ENCODE data around the gene FCRL5. TPM values are rescaled to one million over a fixed set of nuclear protein-coding genes. Genes with fewer than 3 reads are reported as not detected.
"Not testable (repeated sequence)": the region's sequence is repeated elsewhere in the genome, so short reads cannot be mapped to it uniquely, and the experiment has no call there.

Gene FCRL5
- total and polyA plus RNA-seq, 4 donors, result 0.18 to 0.84 (median 0.50) TPM

DNA sequence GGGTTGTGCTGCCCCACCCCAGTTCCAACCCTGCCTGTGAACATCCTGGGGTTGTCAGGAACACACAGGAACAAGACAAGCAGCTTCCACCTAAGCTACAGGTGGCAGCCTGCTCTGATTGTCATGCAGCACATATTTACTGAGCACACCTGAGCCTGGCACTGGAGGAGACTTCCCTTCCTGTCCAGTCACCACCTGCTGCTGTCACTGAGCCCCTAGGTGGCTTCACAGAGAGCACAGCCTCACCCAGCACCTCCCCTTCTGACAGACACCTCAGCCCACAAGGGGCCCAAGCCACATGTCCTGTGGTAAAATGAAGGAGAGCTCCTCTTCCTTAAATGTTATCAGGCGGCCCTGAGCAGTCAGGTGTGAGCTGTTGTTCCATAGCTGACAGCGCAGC is 65.9 kb downstream of the FCRL5 start:
- intact Hi-C loops (cut with DNase I), result loop anchor here (5.0 to 10.0 kb wide), 2 partner anchors 292 to 294 kb away; no protein-coding TSS in a partner anchor
- H3K36me3 ChIP-seq (ENCODE audit: control insufficient read depth in 1 of 2, insufficient read depth in 2 of 2, low read length in 1 of 2); H3K4me3 ChIP-seq (ENCODE audit: low read length in 2 of 2); H3K27ac ChIP-seq (ENCODE audit: low read depth in 1 of 2, low read length in 2 of 2); H3K4me1 ChIP-seq (ENCODE audit: control insufficient read depth in 1 of 2, insufficient read depth in 2 of 2, low read length in 2 of 2); H3K27me3 ChIP-seq (ENCODE audit: control insufficient read depth in 1 of 2, insufficient read depth in 2 of 2, low read length in 1 of 2); DNase-seq; H3K9me3 ChIP-seq (ENCODE audit: control insufficient read depth, low read length): not testable (repeated sequence)
- WGBS, 2 donors, result 79 to 85% methylated on average over 2 of the region's 2 CpGs
- peak; percentile 20 for ATAC-seq (ENCODE audit: low FRiP score)

DNA sequence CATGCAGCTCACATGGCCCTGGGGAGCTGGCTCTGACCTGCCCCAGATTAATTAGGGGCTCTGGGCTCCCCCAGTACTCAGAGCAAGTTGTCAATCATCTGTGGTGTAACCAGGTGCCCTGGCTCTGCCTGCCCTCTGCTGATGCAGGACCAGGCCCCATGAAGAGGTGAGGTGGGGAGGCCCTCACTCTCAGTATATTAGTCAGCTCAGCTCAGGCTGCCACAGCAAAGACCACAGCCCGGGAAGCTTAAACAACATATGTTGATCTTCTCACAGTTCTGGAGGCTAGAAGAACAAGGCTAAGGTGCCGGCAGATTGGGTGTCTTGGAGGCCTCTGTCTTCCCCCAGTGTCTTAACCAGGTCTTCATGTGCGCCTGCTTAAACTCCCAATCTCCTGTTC is 66.5 kb downstream of the FCRL5 start:
- no peak overlapping the region for H3K27ac ChIP-seq (ENCODE audit: low read depth in 1 of 2, low read length in 2 of 2)
- 84 to 88% methylated on average over 3 of the region's 3 CpGs for WGBS, 2 donors
- H3K27me3 ChIP-seq (ENCODE audit: control insufficient read depth in 1 of 2, insufficient read depth in 2 of 2, low read length in 1 of 2), result no peaks in the 10 kb centered on the region
- H3K9me3 ChIP-seq (ENCODE audit: control insufficient read depth, low read length), result no peaks in the 10 kb centered on the region
- no peak overlapping the region for H3K4me3 ChIP-seq (ENCODE audit: low read length in 2 of 2)
- intact Hi-C loops (cut with DNase I), result loop anchor here (5.0 to 10.0 kb wide), 2 partner anchors 291 to 293 kb away; no protein-coding TSS in a partner anchor
- H3K36me3 ChIP-seq (ENCODE audit: control insufficient read depth in 1 of 2, insufficient read depth in 2 of 2, low read length in 1 of 2), result no peaks in the 10 kb centered on the region
- DNase-seq, result no peak
- ATAC-seq (ENCODE audit: low FRiP score), result no peak
- H3K4me1 ChIP-seq (ENCODE audit: control insufficient read depth in 1 of 2, insufficient read depth in 2 of 2, low read length in 2 of 2), result no peaks in the 10 kb centered on the region

DNA sequence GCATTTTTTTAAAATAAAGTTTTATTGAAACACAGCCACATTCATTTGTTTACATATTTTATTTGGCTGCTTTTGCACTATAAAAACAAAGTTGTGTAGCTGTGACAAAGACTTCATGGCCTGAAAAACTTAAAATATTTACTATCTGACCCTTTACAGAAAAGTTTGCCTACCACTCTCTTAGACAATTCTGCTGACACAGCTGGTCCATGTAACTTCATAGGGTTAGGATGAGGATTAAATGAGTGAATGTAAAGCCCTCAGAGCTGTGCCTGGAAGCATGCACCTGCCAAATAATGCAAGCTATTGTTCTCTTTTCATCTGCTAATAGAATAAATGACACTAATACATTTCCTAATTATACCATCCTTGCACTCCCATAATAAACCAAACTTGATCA is 67.7 kb downstream of the FCRL5 start:
- intact Hi-C loops (cut with DNase I), result loop anchor here in 1 of 2 donors (10.0 kb wide), 1 partner anchor 290 kb away; no protein-coding TSS in a partner anchor
- no peak overlapping the region for H3K27ac ChIP-seq (ENCODE audit: low read depth in 1 of 2, low read length in 2 of 2)
- DNase-seq (no peak), ATAC-seq (ENCODE audit: low FRiP score) (no peak)
- H3K36me3 ChIP-seq (ENCODE audit: control insufficient read depth in 1 of 2, insufficient read depth in 2 of 2, low read length in 1 of 2), result no peaks in the 10 kb centered on the region
- no peaks in the 10 kb centered on the region for H3K9me3 ChIP-seq (ENCODE audit: control insufficient read depth, low read length)
- no peak overlapping the region for H3K4me3 ChIP-seq (ENCODE audit: low read length in 2 of 2)
- no peaks in the 10 kb centered on the region for H3K27me3 ChIP-seq (ENCODE audit: control insufficient read depth in 1 of 2, insufficient read depth in 2 of 2, low read length in 1 of 2)
- no peaks in the 10 kb centered on the region for H3K4me1 ChIP-seq (ENCODE audit: control insufficient read depth in 1 of 2, insufficient read depth in 2 of 2, low read length in 2 of 2)

DNA sequence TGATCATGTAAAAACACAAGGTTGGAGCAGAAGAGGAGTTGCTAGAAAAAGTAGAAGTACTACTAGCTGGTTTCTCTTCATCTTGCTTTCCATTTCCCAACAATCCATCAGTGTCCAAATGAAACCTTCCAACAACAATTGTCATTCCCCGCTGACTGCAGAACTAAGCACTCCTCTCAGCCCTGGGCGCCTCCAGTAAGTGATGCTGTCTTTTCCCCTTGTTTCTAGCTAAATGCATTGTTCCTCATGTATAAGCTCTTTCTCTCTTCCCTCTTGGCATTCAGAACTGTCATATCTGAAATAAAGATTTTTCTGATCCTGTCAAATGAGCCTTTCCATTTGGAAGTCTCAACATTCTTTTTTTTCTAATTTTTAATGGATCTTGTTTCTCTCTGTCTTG is 68.7 kb downstream of the FCRL5 start:
- H3K27me3 ChIP-seq (ENCODE audit: control insufficient read depth in 1 of 2, insufficient read depth in 2 of 2, low read length in 1 of 2), result no peaks in the 10 kb centered on the region
- DNase-seq, result no peak
- no peaks in the 10 kb centered on the region for H3K36me3 ChIP-seq (ENCODE audit: control insufficient read depth in 1 of 2, insufficient read depth in 2 of 2, low read length in 1 of 2)
- ATAC-seq (ENCODE audit: low FRiP score), result no peak
- peaks cover 3% of the 10 kb centered on the region for H3K9me3 ChIP-seq (ENCODE audit: control insufficient read depth, low read length)
- H3K4me1 ChIP-seq (ENCODE audit: control insufficient read depth in 1 of 2, insufficient read depth in 2 of 2, low read length in 2 of 2), result no peaks in the 10 kb centered on the region
- WGBS, 2 donors, result 58 to 61% methylated on average over 2 of the region's 2 CpGs
- no peak overlapping the region for H3K27ac ChIP-seq (ENCODE audit: low read depth in 1 of 2, low read length in 2 of 2)
- H3K4me3 ChIP-seq (ENCODE audit: low read length in 2 of 2), result no peak overlapping the region
- intact Hi-C loops (cut with DNase I), result loop anchor here in 1 of 2 donors (10.0 kb wide), 1 partner anchor 289 kb away; no protein-coding TSS in a partner anchor

DNA sequence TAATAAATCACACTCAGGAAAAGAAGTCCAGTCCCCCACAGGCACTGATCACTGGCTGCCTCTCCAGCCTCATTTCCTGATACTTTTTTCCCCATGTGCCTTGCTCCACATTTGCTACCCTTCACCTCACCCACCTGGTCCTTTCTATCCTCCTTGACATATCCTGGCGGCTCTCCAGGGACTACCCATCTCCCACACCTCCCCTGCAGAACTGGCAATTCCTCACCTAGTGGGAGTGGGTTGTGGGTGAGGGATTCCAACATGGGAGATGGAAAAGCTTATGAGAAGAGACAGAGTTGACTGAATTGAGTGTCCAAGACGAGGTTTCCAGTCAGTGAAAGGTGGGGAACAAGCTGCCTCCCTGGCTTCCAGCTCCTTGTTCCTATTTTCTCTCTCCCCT is 69.6 kb downstream of the FCRL5 start:
- intact Hi-C loops (cut with DNase I), result loop anchor here in 1 of 2 donors (10.0 kb wide), 1 partner anchor 288 kb away; no protein-coding TSS in a partner anchor
- Histone ChIP-seq H3K9me3 (ENCODE audit: control insufficient read depth, low read length) (peaks cover 5% of the 10 kb centered on the region), H3K4me1 (ENCODE audit: control insufficient read depth in 1 of 2, insufficient read depth in 2 of 2, low read length in 2 of 2) (no peaks in the 10 kb centered on the region), H3K27me3 (ENCODE audit: control insufficient read depth in 1 of 2, insufficient read depth in 2 of 2, low read length in 1 of 2) (no peaks in the 10 kb centered on the region), H3K36me3 (ENCODE audit: control insufficient read depth in 1 of 2, insufficient read depth in 2 of 2, low read length in 1 of 2) (no peaks in the 10 kb centered on the region), H3K4me3 (ENCODE audit: low read length in 2 of 2) (no peak overlapping the region), H3K27ac (ENCODE audit: low read depth in 1 of 2, low read length in 2 of 2) (no peak overlapping the region)
- 57 to 59% methylated on average over 2 of the region's 2 CpGs for WGBS, 2 donors
- ATAC-seq (ENCODE audit: low FRiP score) (no peak), DNase-seq (no peak)

DNA sequence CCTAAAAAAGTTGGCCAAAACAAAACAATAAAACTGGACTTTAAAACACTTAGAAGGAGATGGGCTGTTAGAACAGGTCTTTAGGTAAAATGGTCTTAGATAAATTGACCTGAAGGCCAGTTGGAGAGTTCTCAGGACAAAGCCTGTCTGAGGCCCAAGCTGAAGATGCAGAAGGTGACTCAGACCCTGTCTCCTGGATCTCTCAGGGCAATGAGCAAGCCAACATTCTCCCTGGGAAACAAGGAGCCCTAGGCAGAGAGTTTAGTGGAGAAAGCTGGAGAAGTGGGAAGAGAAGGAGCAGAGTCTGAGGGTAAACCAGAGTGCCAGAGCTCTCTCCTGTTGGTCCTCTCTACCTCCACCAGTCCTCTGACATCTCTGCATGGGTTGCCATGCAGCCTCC is 70.1 kb downstream of the FCRL5 start:
- ATAC-seq (ENCODE audit: low FRiP score), result no peak
- no peak for DNase-seq
- Histone ChIP-seq H3K4me3 (ENCODE audit: low read length in 2 of 2) (no peak overlapping the region), H3K9me3 (ENCODE audit: control insufficient read depth, low read length) (peaks cover 8% of the 10 kb centered on the region), H3K4me1 (ENCODE audit: control insufficient read depth in 1 of 2, insufficient read depth in 2 of 2, low read length in 2 of 2) (no peaks in the 10 kb centered on the region), H3K36me3 (ENCODE audit: control insufficient read depth in 1 of 2, insufficient read depth in 2 of 2, low read length in 1 of 2) (no peaks in the 10 kb centered on the region), H3K27ac (ENCODE audit: low read depth in 1 of 2, low read length in 2 of 2) (no peak overlapping the region), H3K27me3 (ENCODE audit: control insufficient read depth in 1 of 2, insufficient read depth in 2 of 2, low read length in 1 of 2) (no peaks in the 10 kb centered on the region)
- intact Hi-C loops (cut with DNase I), result loop anchor here in 1 of 2 donors (10.0 kb wide), 1 partner anchor 287 kb away; no protein-coding TSS in a partner anchor

DNA sequence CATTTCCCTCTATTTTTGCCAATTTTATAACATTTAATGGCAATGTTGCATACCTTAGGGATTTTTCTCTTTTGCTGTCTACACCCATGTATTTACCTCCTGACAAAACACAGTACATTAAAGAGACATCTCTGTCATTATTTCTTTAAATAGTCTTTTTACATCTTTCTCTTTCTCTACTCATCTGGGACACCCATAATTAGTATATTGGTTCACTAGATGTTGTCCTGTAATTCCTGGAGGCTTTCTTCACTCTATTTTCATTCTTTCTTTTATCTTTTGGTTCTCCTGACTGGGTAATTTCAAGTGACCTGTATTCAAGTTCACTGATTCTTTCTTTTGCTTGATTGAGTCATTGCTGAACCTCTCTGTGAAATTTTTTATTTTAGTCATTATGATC is 74.3 kb downstream of the FCRL5 start:
- intact Hi-C loops (cut with DNase I), result no loop called here

DNA sequence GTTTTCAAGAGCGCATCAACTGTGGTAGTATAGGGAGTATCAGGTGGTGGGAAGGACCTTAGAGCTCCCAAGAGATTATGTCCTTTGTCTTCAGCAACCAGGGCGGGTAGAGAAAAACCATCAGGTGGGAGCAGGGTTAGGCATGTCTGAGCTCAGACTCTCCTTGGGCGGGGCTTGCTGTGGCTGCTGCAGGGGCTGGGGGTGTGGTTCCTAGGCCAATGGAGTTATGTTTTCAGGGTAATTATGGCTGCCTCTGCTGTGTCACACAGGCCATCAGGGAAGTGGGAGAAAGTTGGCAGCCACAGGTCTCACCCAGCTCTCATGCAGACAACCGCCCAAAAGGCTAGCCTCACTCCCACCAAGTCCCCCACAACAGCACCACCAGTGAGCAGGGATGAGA is 74.9 kb downstream of the FCRL5 start:
- H3K4me3 ChIP-seq (ENCODE audit: low read length in 2 of 2), result no peak overlapping the region
- no peaks in the 10 kb centered on the region for H3K27me3 ChIP-seq (ENCODE audit: control insufficient read depth in 1 of 2, insufficient read depth in 2 of 2, low read length in 1 of 2)
- no peak overlapping the region for H3K27ac ChIP-seq (ENCODE audit: low read depth in 1 of 2, low read length in 2 of 2)
- no peaks in the 10 kb centered on the region for H3K36me3 ChIP-seq (ENCODE audit: control insufficient read depth in 1 of 2, insufficient read depth in 2 of 2, low read length in 1 of 2)
- peaks cover 12% of the 10 kb centered on the region for H3K9me3 ChIP-seq (ENCODE audit: control insufficient read depth, low read length)
- ATAC-seq (ENCODE audit: low FRiP score), result no peak
- 84% methylated on average over 4 of the region's 4 CpGs for WGBS, 2 donors
- intact Hi-C loops (cut with DNase I), result no loop called here
- no peaks in the 10 kb centered on the region for H3K4me1 ChIP-seq (ENCODE audit: control insufficient read depth in 1 of 2, insufficient read depth in 2 of 2, low read length in 2 of 2)
- no peak for DNase-seq

More for the DNA sequence above, 74.3 kb downstream of the FCRL5 start:
- H3K4me3 ChIP-seq (ENCODE audit: low read length in 2 of 2), result no peak overlapping the region
- no peak overlapping the region for H3K27ac ChIP-seq (ENCODE audit: low read depth in 1 of 2, low read length in 2 of 2)
- H3K9me3 ChIP-seq (ENCODE audit: control insufficient read depth, low read length), result peaks cover 12% of the 10 kb centered on the region
- H3K36me3 ChIP-seq (ENCODE audit: control insufficient read depth in 1 of 2, insufficient read depth in 2 of 2, low read length in 1 of 2), result no peaks in the 10 kb centered on the region
- H3K4me1 ChIP-seq (ENCODE audit: control insufficient read depth in 1 of 2, insufficient read depth in 2 of 2, low read length in 2 of 2), result no peaks in the 10 kb centered on the region
- DNase-seq (no peak), ATAC-seq (ENCODE audit: low FRiP score) (no peak)
- H3K27me3 ChIP-seq (ENCODE audit: control insufficient read depth in 1 of 2, insufficient read depth in 2 of 2, low read length in 1 of 2), result no peaks in the 10 kb centered on the region

DNA sequence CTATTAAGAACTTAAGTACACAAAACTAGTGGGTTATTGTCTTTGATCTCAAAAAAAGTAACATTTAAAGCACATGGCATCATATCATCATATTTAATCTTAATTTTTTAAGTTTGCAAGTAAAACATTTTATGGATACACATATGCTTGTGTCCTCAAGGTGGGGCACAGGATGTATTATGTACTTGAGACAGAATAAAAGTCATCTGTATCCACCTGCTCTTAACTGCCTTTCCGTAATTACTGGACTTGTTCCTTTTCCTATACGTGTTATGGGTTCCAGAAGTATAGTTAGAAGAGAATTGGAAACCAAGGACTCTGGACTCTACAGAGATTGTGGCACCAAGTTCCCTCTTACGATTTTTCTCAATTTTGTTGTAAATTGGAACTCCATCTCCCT is 79.4 kb downstream of the FCRL5 start:
- Histone ChIP-seq H3K4me3 (ENCODE audit: low read length in 2 of 2) (no peak overlapping the region), H3K4me1 (ENCODE audit: control insufficient read depth in 1 of 2, insufficient read depth in 2 of 2, low read length in 2 of 2) (no peaks in the 10 kb centered on the region)
- intact Hi-C loops (cut with DNase I), result no loop called here

More for the DNA sequence above, 79.4 kb downstream of the FCRL5 start:
- Histone ChIP-seq H3K27ac (ENCODE audit: low read depth in 1 of 2, low read length in 2 of 2) (no peak overlapping the region), H3K27me3 (ENCODE audit: control insufficient read depth in 1 of 2, insufficient read depth in 2 of 2, low read length in 1 of 2) (no peaks in the 10 kb centered on the region), H3K36me3 (ENCODE audit: control insufficient read depth in 1 of 2, insufficient read depth in 2 of 2, low read length in 1 of 2) (no peaks in the 10 kb centered on the region), H3K9me3 (ENCODE audit: control insufficient read depth, low read length) (peaks cover 7% of the 10 kb centered on the region)
- ATAC-seq (ENCODE audit: low FRiP score) (no peak), DNase-seq (no peak)
- WGBS, 2 donors, result 61 to 64% methylated on average over 3 of the region's 3 CpGs

Data from aorta (tissue), 5 donors.